Sigmoid colon (tissue), 4 donors: ENCODE results near the gene SMIM38.

Experiments used
- POLR2A ChIP-seq, 2 donors: fragments of 450-650 bp; IDR thresholded peaks; one replicate each; pipeline ENCODE4 v1.6.1; 2016; ENCODE audit warnings: antibody characterized with exemption in 2 of 2, mild to moderate bottlenecking in 2 of 2, moderate library complexity in 2 of 2
- POLR2AphosphoS5 ChIP-seq, 4 donors: sonication (generic); formaldehyde crosslinking; IDR thresholded peaks; one replicate each; pipeline ENCODE4 v1.6.1; 2017; ENCODE audit warnings: antibody characterized with exemption in 4 of 4

GRCh38 chr11:69204246-69204940, 48.7 kb downstream of the SMIM38 start:
- TF ChIP-seq POLR2A (IDR thresholded peaks at IDR 0.05) (no peak), POLR2AphosphoS5 (IDR thresholded peaks at IDR 0.05) (no peak)
